SK-N-MC (cell line): Measurements from ENCODE around the gene PRKD3.

Experiments used
- EZH2 ChIP-seq: fragments of 200-600 bp; sonication (generic); IDR thresholded peaks from one replicate; pipeline ENCODE4 v1.6.1; 2017; ENCODE audit warnings: antibody characterized with exemption
- FOXP2 ChIP-seq: optimal IDR thresholded peaks from 2 replicates; pipeline ENCODE3; 2011; ENCODE audit warnings: mild to moderate bottlenecking, moderate library complexity; ENCODE audit not compliant: insufficient read depth; ENCODE audit errors: extremely low read length, control extremely low read depth
- POLR2AphosphoS5 ChIP-seq: IDR thresholded peaks from 2 replicates; pipeline ENCODE4 v1.6.1; 2012; ENCODE audit warnings: mild to moderate bottlenecking, low read depth, low read length, borderline replicate concordance

DNA sequence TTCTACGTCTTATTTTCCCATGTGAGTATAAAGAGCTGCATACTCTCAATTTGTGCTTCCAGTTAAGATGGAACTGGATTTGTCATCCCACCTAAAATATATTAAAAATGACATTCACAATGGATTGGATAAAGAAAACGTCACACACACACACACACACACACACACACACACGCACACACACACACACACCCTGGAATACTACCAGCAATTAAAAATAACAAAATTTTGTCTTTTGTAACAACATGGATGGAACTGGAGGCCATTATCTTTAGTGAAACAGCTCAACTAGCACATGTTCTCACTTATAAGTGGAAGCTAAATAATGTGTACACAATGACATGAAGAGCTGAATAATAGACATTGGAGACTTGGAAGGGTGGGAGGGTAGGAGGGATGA, 16.0 kb upstream of the PRKD3 start:
- no peak for TF ChIP-seq POLR2AphosphoS5
- no peak for TF ChIP-seq EZH2
- no peak for TF ChIP-seq FOXP2
